GM18498 (cell line): ENCODE data around the gene ZYG11B.
"Not testable (repeated sequence)": the region's sequence is repeated elsewhere in the genome, so short reads cannot be mapped to it uniquely, and the experiment has no call there.

ENCODE experiments used
- ATAC-seq: cut with Tn5 transposase; IDR thresholded peaks from one replicate; pipeline ENCODE4 v1.9.1; 2021; ENCODE audit warnings: mild to moderate bottlenecking, moderate library complexity; ENCODE audit not compliant: unreplicated experiment

Gene ZYG11B

GRCh38 chr1:52842643-52843310, 116.5 kb downstream of the ZYG11B start, which contains the start of gene ZYG11A:
Gene ZYG11A, plus strand, starts transcription at chr1:52842760. Its CDS starts 124 bp downstream, at chr1:52842884.
- ATAC-seq, result peak; percentile 94

- not testable (repeated sequence) for ATAC-seq
These were observed 118.9 kb downstream of the ZYG11B start for GRCh38 chr1:52845119-52845518.

GRCh38 chr1:52848423-52848822, 122.2 kb downstream of the ZYG11B start:
- ATAC-seq, result no peak

GRCh38 chr1:52850951-52851350, 124.7 kb downstream of the ZYG11B start:
- ATAC-seq, result no peak

- ATAC-seq, result no peak
These were observed 126.6 kb downstream of the ZYG11B start for GRCh38 chr1:52852854-52853253.

- no peak for ATAC-seq
These were observed 129.3 kb downstream of the ZYG11B start for GRCh38 chr1:52855584-52855983.

- no peak for ATAC-seq
These were observed 129.8 kb downstream of the ZYG11B start for GRCh38 chr1:52856026-52856425.

- ATAC-seq, result no peak
These were observed 131.2 kb downstream of the ZYG11B start for GRCh38 chr1:52857443-52857842.

GRCh38 chr1:52862666-52863458, 136.6 kb downstream of the ZYG11B start:
- ATAC-seq, result no peak

GRCh38 chr1:52867087-52867863, 141.0 kb downstream of the ZYG11B start:
- ATAC-seq, result peak; percentile 84

- not testable (repeated sequence) for ATAC-seq
These were observed 143.5 kb downstream of the ZYG11B start for GRCh38 chr1:52869727-52870126.

- no peak for ATAC-seq
These were observed 150.6 kb downstream of the ZYG11B start for GRCh38 chr1:52876843-52877242.
